DOHH2 (cell line): ENCODE measurements around the gene SEPSECS.

Experiments
- H3F3A ChIP-seq: fragments of 200-600 bp; sonication (generic), shearing (Covaris generic); 2 replicates; pipeline ENCODE4 v1.6.0; 2016; ENCODE audit warnings: antibody characterized with exemption, mild to moderate bottlenecking; ENCODE audit not compliant: control insufficient read depth, insufficient read depth
- H3K27ac ChIP-seq: fragments of 200-600 bp; sonication (generic); 2 replicates; pipeline ENCODE4 v1.5.1; 2014; ENCODE audit warnings: low read depth, mild to moderate bottlenecking, low read length, moderate library complexity
- H3K27me3 ChIP-seq: fragments of 200-600 bp; sonication (generic); 2 replicates; pipeline ENCODE4 v1.6.1; 2014; ENCODE audit warnings: mild to moderate bottlenecking, low read length, mixed read lengths; ENCODE audit not compliant: control insufficient read depth
- H3K36me3 ChIP-seq: fragments of 200-600 bp; sonication (generic); 2 replicates; pipeline ENCODE4 v1.6.1; 2014; ENCODE audit warnings: mild to moderate bottlenecking, low read length, moderate library complexity, mixed read lengths; ENCODE audit not compliant: control insufficient read depth
- H3K4me1 ChIP-seq: fragments of 200-600 bp; sonication (generic); 2 replicates; pipeline ENCODE4 v1.6.1; 2014; ENCODE audit warnings: mild to moderate bottlenecking, low read length, mixed read lengths; ENCODE audit not compliant: control insufficient read depth
- H3K4me2 ChIP-seq: fragments of 200-600 bp; sonication (generic); 2 replicates; pipeline ENCODE4 v1.6.0; 2014; ENCODE audit warnings: mild to moderate bottlenecking, low read length, moderate library complexity
- H3K4me3 ChIP-seq: fragments of 200-600 bp; sonication (generic); 2 replicates; pipeline ENCODE4 v1.5.1; 2014; ENCODE audit warnings: mild to moderate bottlenecking, low read length, mixed read lengths
- H3K79me2 ChIP-seq: fragments of 200-600 bp; sonication (generic); 2 replicates; pipeline ENCODE4 v1.6.1; 2014; ENCODE audit warnings: mild to moderate bottlenecking, low read length, mixed read lengths; ENCODE audit not compliant: control insufficient read depth
- H3K9me2 ChIP-seq: fragments of 200-600 bp; sonication (generic); replicated peaks from 2 replicates; pipeline ENCODE4 v1.6.1; 2014; ENCODE audit warnings: mild to moderate bottlenecking, low read length, mixed read lengths; ENCODE audit not compliant: control insufficient read depth
- H3K9me3 ChIP-seq: fragments of 200-600 bp; sonication (generic); 2 replicates; pipeline ENCODE4 v1.6.1; 2014; ENCODE audit warnings: antibody characterized with exemption, low read length, mixed read lengths; ENCODE audit not compliant: control insufficient read depth, insufficient read depth
- H4K20me1 ChIP-seq: fragments of 200-600 bp; sonication (generic); 2 replicates; pipeline ENCODE4 v1.6.0; 2014; ENCODE audit warnings: low read depth, mild to moderate bottlenecking, antibody characterized with exemption, low read length, moderate library complexity; ENCODE audit not compliant: control insufficient read depth, insufficient read depth
- EZH2phosphoT487 ChIP-seq: fragments of 200-600 bp; sonication (generic); IDR thresholded peaks from 2 replicates; pipeline ENCODE4 v1.6.1; 2017; ENCODE audit warnings: borderline replicate concordance, mild to moderate bottlenecking, antibody characterized with exemption, low read length, moderate library complexity, mixed read lengths
- TF ChIP-seq, protein P1 (sequence below): fragments of 200-600 bp; sonication (generic); IDR thresholded peaks from one replicate; pipeline ENCODE4 v1.5.1; 2014; ENCODE audit warnings: antibody characterized with exemption, mild to moderate bottlenecking, low read depth, low read length; ENCODE audit not compliant: poor library complexity, severe bottlenecking

SEPSECS gene

DNA sequence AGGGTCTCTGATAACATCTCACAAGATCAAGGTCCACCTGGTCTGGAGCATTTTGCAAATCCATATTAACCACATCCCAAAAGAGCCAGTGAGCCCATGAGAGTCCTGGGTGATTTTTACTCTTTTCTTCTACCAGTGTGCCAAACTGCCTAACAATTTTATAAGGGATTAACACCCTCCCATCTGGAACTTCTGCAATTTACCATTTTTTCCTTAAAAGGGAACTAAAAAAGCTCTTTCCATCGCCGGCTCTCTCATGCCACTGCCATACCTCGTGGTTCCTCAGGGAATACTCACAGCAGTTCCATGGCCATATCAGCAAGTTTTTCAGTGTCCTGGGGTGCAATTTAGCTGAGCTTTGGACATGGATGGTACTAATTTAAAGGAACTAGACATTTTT, 55.7 kb downstream of the SEPSECS start:
- Histone ChIP-seq H3K36me3 (no peaks in the 10 kb centered on the region), H3K9me3 (no peaks in the 10 kb centered on the region), H3K4me1 (no peaks in the 10 kb centered on the region), H3K27me3 (peaks cover 6% of the 10 kb centered on the region), H3K4me2 (no peak overlapping the region), H3K9me2 (no peaks in the 10 kb centered on the region), H3K4me3 (no peak overlapping the region), H3F3A (no peaks in the 10 kb centered on the region), H3K79me2 (no peaks in the 10 kb centered on the region), H3K27ac (no peak overlapping the region), H4K20me1 (no peaks in the 10 kb centered on the region)
- no peak for TF ChIP-seq EZH2phosphoT487
- TF ChIP-seq, protein P1, sequence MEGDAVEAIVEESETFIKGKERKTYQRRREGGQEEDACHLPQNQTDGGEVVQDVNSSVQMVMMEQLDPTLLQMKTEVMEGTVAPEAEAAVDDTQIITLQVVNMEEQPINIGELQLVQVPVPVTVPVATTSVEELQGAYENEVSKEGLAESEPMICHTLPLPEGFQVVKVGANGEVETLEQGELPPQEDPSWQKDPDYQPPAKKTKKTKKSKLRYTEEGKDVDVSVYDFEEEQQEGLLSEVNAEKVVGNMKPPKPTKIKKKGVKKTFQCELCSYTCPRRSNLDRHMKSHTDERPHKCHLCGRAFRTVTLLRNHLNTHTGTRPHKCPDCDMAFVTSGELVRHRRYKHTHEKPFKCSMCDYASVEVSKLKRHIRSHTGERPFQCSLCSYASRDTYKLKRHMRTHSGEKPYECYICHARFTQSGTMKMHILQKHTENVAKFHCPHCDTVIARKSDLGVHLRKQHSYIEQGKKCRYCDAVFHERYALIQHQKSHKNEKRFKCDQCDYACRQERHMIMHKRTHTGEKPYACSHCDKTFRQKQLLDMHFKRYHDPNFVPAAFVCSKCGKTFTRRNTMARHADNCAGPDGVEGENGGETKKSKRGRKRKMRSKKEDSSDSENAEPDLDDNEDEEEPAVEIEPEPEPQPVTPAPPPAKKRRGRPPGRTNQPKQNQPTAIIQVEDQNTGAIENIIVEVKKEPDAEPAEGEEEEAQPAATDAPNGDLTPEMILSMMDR, result no peak

DNA sequence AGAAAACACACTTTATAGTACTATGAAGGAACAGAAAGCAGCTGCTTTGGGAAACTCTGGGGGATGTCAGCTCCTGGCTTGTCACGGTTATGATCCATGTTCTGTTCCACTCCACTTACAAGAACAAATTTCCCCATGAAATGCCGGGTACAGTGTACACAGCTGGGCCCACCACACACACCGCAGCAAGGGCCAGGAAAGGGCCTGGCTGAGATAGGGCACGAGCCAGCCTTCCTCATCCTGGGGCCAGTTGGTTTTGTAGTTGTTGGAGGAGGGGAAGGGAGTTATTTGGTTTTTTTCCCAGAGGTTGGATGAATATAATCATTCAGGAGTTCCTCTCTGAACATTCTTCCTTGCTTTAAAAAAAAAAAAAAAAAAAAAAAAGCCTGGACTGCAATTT, 56.8 kb downstream of the SEPSECS start:
- H3F3A ChIP-seq, result no peaks in the 10 kb centered on the region
- H3K27me3 ChIP-seq, result peaks cover 6% of the 10 kb centered on the region
- H3K4me1 ChIP-seq, result no peaks in the 10 kb centered on the region
- H3K36me3 ChIP-seq, result no peaks in the 10 kb centered on the region
- TF ChIP-seq EZH2phosphoT487, result no peak
- TF ChIP-seq, protein P1, result no peak
- no peak overlapping the region for H3K27ac ChIP-seq
- no peaks in the 10 kb centered on the region for H4K20me1 ChIP-seq
- no peaks in the 10 kb centered on the region for H3K79me2 ChIP-seq
- H3K4me3 ChIP-seq, result no peak overlapping the region
- H3K9me3 ChIP-seq, result no peaks in the 10 kb centered on the region
- no peak overlapping the region for H3K4me2 ChIP-seq
- H3K9me2 ChIP-seq, result no peaks in the 10 kb centered on the region

DNA sequence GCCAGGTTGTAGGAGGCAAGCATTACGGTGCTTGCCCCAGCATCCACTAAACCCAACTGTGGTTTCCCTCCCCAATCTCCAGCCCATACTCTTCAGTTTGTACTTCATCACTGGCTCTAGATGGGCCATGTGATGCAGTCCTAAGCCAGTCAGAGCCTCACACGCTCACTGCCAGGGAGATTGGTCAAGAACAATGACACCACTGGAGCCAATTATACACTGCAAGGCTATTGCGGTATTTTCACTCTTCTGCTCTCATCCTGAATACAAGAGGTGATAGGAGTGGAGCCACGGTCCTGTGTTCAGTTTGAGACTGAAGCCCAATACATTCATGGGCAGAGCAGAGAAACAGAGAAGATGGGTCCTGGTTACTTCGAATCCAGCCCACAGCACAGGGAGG, 58.4 kb downstream of the SEPSECS start:
- Histone ChIP-seq H3K4me2 (no peak overlapping the region), H4K20me1 (no peaks in the 10 kb centered on the region), H3K27ac (no peak overlapping the region), H3K9me2 (no peaks in the 10 kb centered on the region), H3K4me1 (no peaks in the 10 kb centered on the region), H3K4me3 (no peak overlapping the region), H3K36me3 (no peaks in the 10 kb centered on the region), H3K79me2 (no peaks in the 10 kb centered on the region), H3F3A (no peaks in the 10 kb centered on the region), H3K9me3 (no peaks in the 10 kb centered on the region), H3K27me3 (peaks cover 2% of the 10 kb centered on the region; the same call in 1 of the 2 replicates)
- TF ChIP-seq, protein P1, result no peak
- TF ChIP-seq EZH2phosphoT487, result no peak

DNA sequence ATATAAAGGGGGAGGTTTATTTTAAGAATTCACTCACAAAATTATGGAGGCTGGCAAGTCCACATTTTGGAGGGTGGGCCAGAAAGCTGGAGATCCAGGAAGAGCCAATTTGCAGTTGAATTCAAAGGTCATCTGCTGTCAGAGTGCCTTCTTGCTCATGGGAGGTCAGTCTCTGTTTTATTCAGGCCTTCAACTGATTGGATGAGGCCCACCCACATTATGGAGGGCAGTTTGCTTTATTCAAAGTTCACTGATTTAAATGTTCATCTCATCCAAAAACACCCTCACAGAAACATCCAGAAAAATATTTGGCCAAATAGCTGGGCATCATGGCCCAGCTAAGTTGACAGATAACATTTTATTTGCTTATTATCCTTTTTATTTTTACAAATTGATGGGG, 59.5 kb downstream of the SEPSECS start:
- Histone ChIP-seq H3K4me3 (no peak overlapping the region), H3K36me3 (no peaks in the 10 kb centered on the region), H4K20me1 (no peaks in the 10 kb centered on the region), H3K79me2 (no peaks in the 10 kb centered on the region), H3K9me2 (no peaks in the 10 kb centered on the region), H3K4me2 (no peak overlapping the region), H3K27me3 (peaks cover 2% of the 10 kb centered on the region; the same call in 1 of the 2 replicates), H3K27ac (no peak overlapping the region), H3K9me3 (no peaks in the 10 kb centered on the region), H3K4me1 (no peaks in the 10 kb centered on the region), H3F3A (no peaks in the 10 kb centered on the region)
- TF ChIP-seq, protein P1, result no peak
- TF ChIP-seq EZH2phosphoT487, result no peak
